ENCODE results near the gene CARF.
A peak's percentile ranks its signal among the peaks of the same experiment; 100 is the strongest.

The CARF gene

DNA sequence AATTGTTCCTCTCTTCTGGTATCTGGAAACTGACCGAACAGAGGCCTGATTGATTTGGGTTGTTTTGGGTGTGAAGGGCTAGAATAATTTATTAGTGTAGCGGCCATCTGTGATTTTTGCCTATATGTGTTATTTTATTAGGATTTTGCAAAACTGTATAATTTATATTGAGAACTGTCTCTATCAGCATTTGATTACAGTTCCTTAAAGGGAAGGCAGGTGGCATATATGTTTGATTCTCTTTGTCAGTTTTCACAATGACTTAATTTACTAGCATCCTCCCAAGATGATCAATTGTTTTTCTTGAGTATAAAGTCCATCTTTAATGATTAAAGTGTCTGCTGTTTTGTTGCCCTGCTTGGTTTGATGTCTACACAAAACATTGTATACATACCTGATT lies 107.1 kb downstream of the CARF start:
- Histone ChIP-seq H3K4me1 (ENCODE audit: control insufficient read depth in 2 of 2, insufficient read depth in 2 of 2, low read length in 2 of 2) (peaks cover 9 to 17% of the 10 kb centered on the region in 2 donors), H3K27ac (ENCODE audit: low read depth in 2 of 2, low read length in 2 of 2) (no peak overlapping the region), H3K9ac (ENCODE audit: low read depth in 1 of 2, low read length in 2 of 2) (peak overlapping the region in 1 of 2 donors; percentile 57), H3K36me3 (ENCODE audit: control insufficient read depth in 2 of 2, insufficient read depth in 2 of 2, low read length in 2 of 2) (peaks cover 0 to 2% of the 10 kb centered on the region in 2 donors), H3K27me3 (ENCODE audit: control insufficient read depth in 2 of 2, insufficient read depth in 2 of 2, low read length in 2 of 2) (no peaks in the 10 kb centered on the region), H3K4me3 (ENCODE audit: low read length in 2 of 2) (peak overlapping the region; percentile 89 to 98), H3K9me3 (ENCODE audit: control insufficient read depth in 2 of 2, low read length in 2 of 2) (no peaks in the 10 kb centered on the region)

DNA sequence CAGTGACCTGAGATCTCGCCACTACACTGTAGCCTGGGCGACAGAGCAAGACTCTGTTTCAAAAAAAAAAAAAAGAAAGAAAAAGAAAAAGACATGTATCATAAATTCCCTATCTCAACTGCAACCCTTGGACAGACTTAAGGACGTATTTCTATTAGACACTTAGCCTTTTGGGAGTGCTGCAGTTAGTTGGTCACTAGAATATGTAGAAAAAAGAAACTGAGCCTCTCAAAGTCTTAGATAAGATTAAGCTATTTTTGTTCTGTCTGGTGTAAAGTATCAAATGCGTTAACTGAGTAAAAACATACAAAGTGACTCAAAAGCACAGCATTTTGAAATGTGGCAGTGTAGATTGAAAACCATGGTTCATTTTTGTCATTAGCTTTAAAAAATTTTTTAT lies 109.9 kb downstream of the CARF start:
- Histone ChIP-seq H3K4me3 (ENCODE audit: low read length in 2 of 2) (no peak overlapping the region), H3K9me3 (ENCODE audit: control insufficient read depth in 2 of 2, low read length in 2 of 2) (no peaks in the 10 kb centered on the region), H3K9ac (ENCODE audit: low read depth in 1 of 2, low read length in 2 of 2) (no peak overlapping the region), H3K36me3 (ENCODE audit: control insufficient read depth in 2 of 2, insufficient read depth in 2 of 2, low read length in 2 of 2) (peaks cover 2 to 3% of the 10 kb centered on the region in 2 donors), H3K27ac (ENCODE audit: low read depth in 2 of 2, low read length in 2 of 2) (no peak overlapping the region), H3K4me1 (ENCODE audit: control insufficient read depth in 2 of 2, insufficient read depth in 2 of 2, low read length in 2 of 2) (peaks cover 2 to 10% of the 10 kb centered on the region in 2 donors), H3K27me3 (ENCODE audit: control insufficient read depth in 2 of 2, insufficient read depth in 2 of 2, low read length in 2 of 2) (no peaks in the 10 kb centered on the region)

DNA sequence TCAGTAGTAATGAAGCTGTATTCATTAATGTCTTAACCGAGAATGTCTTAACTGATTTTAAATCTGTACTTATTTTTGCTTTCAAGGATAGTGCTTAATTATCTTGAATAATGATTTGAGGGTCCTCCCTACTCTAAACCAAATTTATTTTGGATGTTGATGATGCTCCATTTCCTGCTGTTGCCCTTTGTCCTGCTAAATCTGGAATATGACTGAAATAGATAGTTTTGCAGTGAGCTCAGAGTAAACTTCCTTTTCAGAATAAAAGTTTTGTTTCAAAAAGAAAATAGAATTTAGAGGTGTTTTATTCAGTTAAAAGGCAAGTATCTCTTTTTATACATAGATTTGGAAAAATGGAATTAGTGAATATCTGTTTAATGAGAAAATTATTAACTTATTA lies 110.7 kb downstream of the CARF start:
- H3K27ac ChIP-seq (ENCODE audit: low read depth in 2 of 2, low read length in 2 of 2): no peak overlapping the region
- H3K4me3 ChIP-seq (ENCODE audit: low read length in 2 of 2): no peak overlapping the region
- peaks cover 2 to 6% of the 10 kb centered on the region in 2 donors for H3K4me1 ChIP-seq (ENCODE audit: control insufficient read depth in 2 of 2, insufficient read depth in 2 of 2, low read length in 2 of 2)
- H3K9me3 ChIP-seq (ENCODE audit: control insufficient read depth in 2 of 2, low read length in 2 of 2): no peaks in the 10 kb centered on the region
- no peaks in the 10 kb centered on the region for H3K27me3 ChIP-seq (ENCODE audit: control insufficient read depth in 2 of 2, insufficient read depth in 2 of 2, low read length in 2 of 2)
- peaks cover 2 to 4% of the 10 kb centered on the region in 2 donors for H3K36me3 ChIP-seq (ENCODE audit: control insufficient read depth in 2 of 2, insufficient read depth in 2 of 2, low read length in 2 of 2)
- H3K9ac ChIP-seq (ENCODE audit: low read depth in 1 of 2, low read length in 2 of 2): no peak overlapping the region

DNA sequence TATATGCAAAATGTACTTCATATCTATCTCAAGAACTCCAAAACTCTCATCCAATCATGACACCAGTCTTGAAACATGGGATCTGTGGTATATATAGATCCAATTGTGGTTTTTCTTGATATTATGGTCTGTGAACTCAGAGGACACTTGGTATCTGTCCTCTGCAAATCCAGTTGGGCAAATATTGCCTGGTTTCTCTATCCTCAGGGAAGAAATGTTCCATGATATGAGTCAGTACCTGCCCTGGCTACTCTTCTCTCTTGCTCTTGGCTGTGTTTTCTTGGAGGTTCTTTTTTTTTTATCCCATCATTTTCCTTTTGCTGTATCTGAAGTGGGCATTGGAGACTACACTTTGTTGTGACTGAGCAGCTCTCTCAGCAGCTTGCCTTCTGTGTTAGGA lies 113.5 kb downstream of the CARF start:
- peaks cover 4 to 6% of the 10 kb centered on the region in 2 donors for H3K36me3 ChIP-seq (ENCODE audit: control insufficient read depth in 2 of 2, insufficient read depth in 2 of 2, low read length in 2 of 2)
- no peaks in the 10 kb centered on the region for H3K27me3 ChIP-seq (ENCODE audit: control insufficient read depth in 2 of 2, insufficient read depth in 2 of 2, low read length in 2 of 2)
- no peaks in the 10 kb centered on the region for H3K9me3 ChIP-seq (ENCODE audit: control insufficient read depth in 2 of 2, low read length in 2 of 2)
- no peak overlapping the region for H3K27ac ChIP-seq (ENCODE audit: low read depth in 2 of 2, low read length in 2 of 2)
- H3K4me1 ChIP-seq (ENCODE audit: control insufficient read depth in 2 of 2, insufficient read depth in 2 of 2, low read length in 2 of 2): peaks cover 2% of the 10 kb centered on the region in 2 donors
- H3K4me3 ChIP-seq (ENCODE audit: low read length in 2 of 2): no peak overlapping the region
- H3K9ac ChIP-seq (ENCODE audit: low read depth in 1 of 2, low read length in 2 of 2): no peak overlapping the region

DNA sequence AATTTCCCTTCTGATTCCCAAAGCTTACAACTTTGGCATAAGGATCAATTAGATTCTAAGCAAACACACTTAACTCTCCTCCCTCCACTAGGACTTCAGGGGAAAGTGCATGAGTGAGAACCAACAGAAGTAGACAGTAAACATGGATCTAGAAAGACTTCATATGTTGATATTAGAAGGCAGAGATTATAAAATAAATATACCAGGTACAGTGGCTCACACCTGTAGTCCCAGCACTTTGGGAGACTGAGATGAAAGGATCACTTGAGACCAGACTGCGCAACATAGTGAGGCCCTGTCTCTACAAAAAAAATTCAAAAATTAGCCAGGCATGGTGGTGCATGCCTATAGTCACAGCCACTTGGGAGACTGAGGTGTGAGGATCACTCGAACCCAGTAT lies 118.5 kb downstream of the CARF start:
- H3K9ac ChIP-seq (ENCODE audit: low read depth in 1 of 2, low read length in 2 of 2): no peak overlapping the region
- H3K27me3 ChIP-seq (ENCODE audit: control insufficient read depth in 2 of 2, insufficient read depth in 2 of 2, low read length in 2 of 2): no peaks in the 10 kb centered on the region
- no peak overlapping the region for H3K27ac ChIP-seq (ENCODE audit: low read depth in 2 of 2, low read length in 2 of 2)
- no peaks in the 10 kb centered on the region for H3K9me3 ChIP-seq (ENCODE audit: control insufficient read depth in 2 of 2, low read length in 2 of 2)
- H3K4me1 ChIP-seq (ENCODE audit: control insufficient read depth in 2 of 2, insufficient read depth in 2 of 2, low read length in 2 of 2): peaks cover 0 to 3% of the 10 kb centered on the region in 2 donors
- H3K4me3 ChIP-seq (ENCODE audit: low read length in 2 of 2): no peak overlapping the region
- peaks cover 4% of the 10 kb centered on the region in 2 donors for H3K36me3 ChIP-seq (ENCODE audit: control insufficient read depth in 2 of 2, insufficient read depth in 2 of 2, low read length in 2 of 2)

DNA sequence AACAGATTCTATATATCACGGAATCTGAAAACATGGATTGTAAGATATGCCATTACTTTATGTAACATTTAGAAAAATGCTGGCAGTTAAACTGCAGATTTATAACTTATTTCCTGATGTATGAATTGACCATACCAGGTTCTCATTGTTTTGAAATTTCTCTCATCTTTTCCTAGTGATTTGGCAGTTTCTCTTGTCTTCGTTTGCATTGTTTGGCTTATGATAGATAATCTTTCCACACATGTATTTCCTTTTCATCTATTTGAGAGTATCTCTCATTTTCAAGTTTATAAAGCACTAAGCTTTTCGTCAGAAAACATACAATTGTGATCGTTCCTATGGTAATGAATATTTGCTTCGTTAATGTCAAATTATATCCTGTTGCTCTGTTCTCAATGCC lies 118.9 kb downstream of the CARF start:
- H3K9me3 ChIP-seq (ENCODE audit: control insufficient read depth in 2 of 2, low read length in 2 of 2): no peaks in the 10 kb centered on the region

DNA sequence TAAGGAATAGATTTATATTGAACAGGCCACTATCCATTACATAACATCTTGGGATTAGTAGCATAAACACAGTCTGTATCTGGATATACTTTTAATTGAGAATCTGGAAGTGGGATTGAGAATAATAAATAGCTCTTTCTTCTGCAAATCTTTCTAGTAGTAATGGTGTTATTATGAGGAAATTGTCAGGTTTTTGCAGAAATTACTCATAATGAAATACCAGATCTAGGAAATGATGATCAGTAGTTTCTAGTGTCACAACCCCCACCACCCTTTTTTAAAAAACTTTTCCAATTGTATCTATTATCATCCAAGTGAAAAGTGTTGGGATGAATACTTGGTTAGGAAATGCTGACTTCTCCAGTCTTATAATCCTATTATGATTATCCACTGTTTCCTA lies 121.3 kb downstream of the CARF start:
- Histone ChIP-seq H3K9ac (ENCODE audit: low read depth in 1 of 2, low read length in 2 of 2) (no peak overlapping the region), H3K9me3 (ENCODE audit: control insufficient read depth in 2 of 2, low read length in 2 of 2) (no peaks in the 10 kb centered on the region), H3K36me3 (ENCODE audit: control insufficient read depth in 2 of 2, insufficient read depth in 2 of 2, low read length in 2 of 2) (peaks cover 0 to 4% of the 10 kb centered on the region in 2 donors), H3K27ac (ENCODE audit: low read depth in 2 of 2, low read length in 2 of 2) (no peak overlapping the region), H3K27me3 (ENCODE audit: control insufficient read depth in 2 of 2, insufficient read depth in 2 of 2, low read length in 2 of 2) (no peaks in the 10 kb centered on the region), H3K4me3 (ENCODE audit: low read length in 2 of 2) (no peak overlapping the region), H3K4me1 (ENCODE audit: control insufficient read depth in 2 of 2, insufficient read depth in 2 of 2, low read length in 2 of 2) (peaks cover 0 to 13% of the 10 kb centered on the region in 2 donors)

More for the DNA sequence above, 118.9 kb downstream of the CARF start:
- no peaks in the 10 kb centered on the region for H3K27me3 ChIP-seq (ENCODE audit: control insufficient read depth in 2 of 2, insufficient read depth in 2 of 2, low read length in 2 of 2)
- peaks cover 4% of the 10 kb centered on the region in 2 donors for H3K36me3 ChIP-seq (ENCODE audit: control insufficient read depth in 2 of 2, insufficient read depth in 2 of 2, low read length in 2 of 2)
- H3K4me3 ChIP-seq (ENCODE audit: low read length in 2 of 2): no peak overlapping the region
- H3K4me1 ChIP-seq (ENCODE audit: control insufficient read depth in 2 of 2, insufficient read depth in 2 of 2, low read length in 2 of 2): peaks cover 0 to 3% of the 10 kb centered on the region in 2 donors
- H3K27ac ChIP-seq (ENCODE audit: low read depth in 2 of 2, low read length in 2 of 2): no peak overlapping the region
- H3K9ac ChIP-seq (ENCODE audit: low read depth in 1 of 2, low read length in 2 of 2): no peak overlapping the region

DNA sequence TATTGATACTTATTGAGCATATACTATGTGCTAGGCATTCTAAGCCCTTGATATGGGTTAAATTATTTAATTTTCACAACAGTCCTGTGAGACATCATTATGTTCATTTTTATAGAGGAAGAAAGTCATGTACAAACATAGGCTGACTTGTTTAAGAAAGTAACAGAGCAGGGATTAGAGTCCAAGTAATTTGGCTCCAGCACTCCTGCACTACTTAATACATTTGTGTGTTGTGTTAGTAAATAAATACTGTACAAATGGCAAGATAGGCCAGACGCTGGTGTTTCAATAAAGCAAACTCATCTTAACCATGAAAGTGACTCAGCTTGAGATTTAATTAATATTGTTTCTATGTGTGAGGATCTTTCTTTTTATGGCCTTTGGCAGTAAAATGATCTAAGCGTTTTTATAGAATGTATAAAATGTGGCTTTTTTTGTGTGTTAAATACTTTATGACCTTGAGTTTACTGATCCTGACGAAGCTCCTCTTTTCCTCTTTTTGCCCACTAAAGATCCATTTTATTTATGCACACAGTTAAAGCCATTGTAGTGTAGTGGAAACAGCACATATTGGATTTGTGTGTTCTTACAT lies 123.9 kb downstream of the CARF start:
- Histone ChIP-seq H3K27me3 (ENCODE audit: control insufficient read depth in 2 of 2, insufficient read depth in 2 of 2, low read length in 2 of 2) (no peaks in the 10 kb centered on the region), H3K9ac (ENCODE audit: low read depth in 1 of 2, low read length in 2 of 2) (no peak overlapping the region), H3K27ac (ENCODE audit: low read depth in 2 of 2, low read length in 2 of 2) (peak overlapping the region in 1 of 2 donors; percentile 15), H3K9me3 (ENCODE audit: control insufficient read depth in 2 of 2, low read length in 2 of 2) (no peaks in the 10 kb centered on the region), H3K36me3 (ENCODE audit: control insufficient read depth in 2 of 2, insufficient read depth in 2 of 2, low read length in 2 of 2) (no peaks in the 10 kb centered on the region), H3K4me1 (ENCODE audit: control insufficient read depth in 2 of 2, insufficient read depth in 2 of 2, low read length in 2 of 2) (peaks cover 7 to 23% of the 10 kb centered on the region in 2 donors), H3K4me3 (ENCODE audit: low read length in 2 of 2) (no peak overlapping the region)
